Ovary (tissue), 3 donors: ENCODE data around the gene FMN1.

ENCODE experiments used
- EP300 ChIP-seq: sonication (generic); formaldehyde crosslinking; IDR thresholded peaks from one replicate; pipeline ENCODE4 v1.6.1; 2017; ENCODE audit warnings: antibody characterized with exemption
- POLR2A ChIP-seq: fragments of 450-650 bp; IDR thresholded peaks from one replicate; pipeline ENCODE4 v1.6.1; 2017; ENCODE audit warnings: antibody characterized with exemption, mild to moderate bottlenecking, moderate library complexity
- TF ChIP-seq, protein P1 (sequence below), 3 donors: fragments of 450-650 bp in 2 of 3; fragments of 200-600 bp in 1 of 3; IDR thresholded peaks; one replicate each; pipeline versions ENCODE4 v1.5.1 to v1.8.0; 2016 to 2022; ENCODE audit warnings: antibody characterized with exemption in 3 of 3, mild to moderate bottlenecking in 1 of 3
- donor health status: DM: no; HTN: no; CAD: no.

DNA sequence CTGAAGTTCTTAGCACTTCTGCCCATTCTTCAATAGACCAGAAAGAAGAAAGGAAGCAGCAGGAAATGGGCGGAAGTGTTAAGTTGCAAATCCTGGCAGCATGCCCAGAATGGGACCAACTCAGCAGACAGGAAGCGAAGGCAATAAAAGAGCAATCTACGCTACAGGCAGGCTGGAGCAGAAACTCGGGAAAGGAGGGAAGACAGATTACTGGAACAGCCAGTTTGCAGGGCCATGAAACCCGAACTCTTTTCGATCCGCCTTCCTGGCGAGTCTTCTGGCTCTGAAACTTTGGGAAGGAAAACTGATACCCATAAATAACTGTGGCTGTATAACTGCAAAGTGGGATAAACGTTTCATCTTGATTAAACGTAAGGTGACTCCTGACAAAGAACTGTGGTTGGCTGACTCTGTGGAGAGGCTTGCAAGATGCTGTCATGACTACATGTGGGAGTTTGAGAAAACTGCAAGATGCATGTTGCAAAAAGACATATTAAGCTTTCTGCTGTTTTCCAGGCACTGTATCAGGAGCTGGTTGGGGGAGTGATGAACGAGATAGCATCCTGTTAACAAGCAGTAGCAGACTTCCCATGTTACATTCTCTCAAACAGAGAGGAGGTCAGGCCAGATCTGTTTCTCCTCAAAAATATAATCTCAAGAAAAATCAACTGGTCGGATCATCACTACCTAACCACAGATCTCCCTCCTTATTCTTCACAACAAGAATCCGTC is 67.8 kb downstream of the FMN1 start:
- TF ChIP-seq, protein P1, sequence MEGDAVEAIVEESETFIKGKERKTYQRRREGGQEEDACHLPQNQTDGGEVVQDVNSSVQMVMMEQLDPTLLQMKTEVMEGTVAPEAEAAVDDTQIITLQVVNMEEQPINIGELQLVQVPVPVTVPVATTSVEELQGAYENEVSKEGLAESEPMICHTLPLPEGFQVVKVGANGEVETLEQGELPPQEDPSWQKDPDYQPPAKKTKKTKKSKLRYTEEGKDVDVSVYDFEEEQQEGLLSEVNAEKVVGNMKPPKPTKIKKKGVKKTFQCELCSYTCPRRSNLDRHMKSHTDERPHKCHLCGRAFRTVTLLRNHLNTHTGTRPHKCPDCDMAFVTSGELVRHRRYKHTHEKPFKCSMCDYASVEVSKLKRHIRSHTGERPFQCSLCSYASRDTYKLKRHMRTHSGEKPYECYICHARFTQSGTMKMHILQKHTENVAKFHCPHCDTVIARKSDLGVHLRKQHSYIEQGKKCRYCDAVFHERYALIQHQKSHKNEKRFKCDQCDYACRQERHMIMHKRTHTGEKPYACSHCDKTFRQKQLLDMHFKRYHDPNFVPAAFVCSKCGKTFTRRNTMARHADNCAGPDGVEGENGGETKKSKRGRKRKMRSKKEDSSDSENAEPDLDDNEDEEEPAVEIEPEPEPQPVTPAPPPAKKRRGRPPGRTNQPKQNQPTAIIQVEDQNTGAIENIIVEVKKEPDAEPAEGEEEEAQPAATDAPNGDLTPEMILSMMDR (IDR thresholded peaks at IDR 0.05) = no peak
- TF ChIP-seq POLR2A = no peak
- no peak for TF ChIP-seq EP300
